ENCODE data around the gene RAP1GDS1.

DNA sequence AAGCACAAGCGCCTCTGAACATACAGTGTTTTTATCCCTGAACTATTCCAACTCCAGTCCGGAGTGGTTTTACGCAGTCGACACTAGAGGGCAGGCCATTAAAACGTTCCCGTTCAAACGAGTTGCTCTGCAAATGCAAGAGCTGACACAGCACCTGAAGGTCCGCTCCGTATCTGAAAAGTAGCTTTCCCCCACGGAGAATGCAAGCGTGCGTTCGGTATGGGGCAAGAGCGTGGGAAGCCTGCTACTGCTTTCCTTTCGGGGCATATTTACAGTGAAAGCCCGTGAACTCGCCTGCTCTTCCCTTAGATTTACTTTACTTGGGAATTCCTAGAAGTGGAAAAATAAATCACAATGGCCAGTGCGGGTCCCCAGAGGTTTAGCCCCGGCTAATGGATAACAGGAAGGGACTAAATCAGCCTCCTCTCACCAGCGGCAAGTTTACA lies 206.5 kb downstream of the RAP1GDS1 start:
- TF ChIP-seq, protein P1, sequence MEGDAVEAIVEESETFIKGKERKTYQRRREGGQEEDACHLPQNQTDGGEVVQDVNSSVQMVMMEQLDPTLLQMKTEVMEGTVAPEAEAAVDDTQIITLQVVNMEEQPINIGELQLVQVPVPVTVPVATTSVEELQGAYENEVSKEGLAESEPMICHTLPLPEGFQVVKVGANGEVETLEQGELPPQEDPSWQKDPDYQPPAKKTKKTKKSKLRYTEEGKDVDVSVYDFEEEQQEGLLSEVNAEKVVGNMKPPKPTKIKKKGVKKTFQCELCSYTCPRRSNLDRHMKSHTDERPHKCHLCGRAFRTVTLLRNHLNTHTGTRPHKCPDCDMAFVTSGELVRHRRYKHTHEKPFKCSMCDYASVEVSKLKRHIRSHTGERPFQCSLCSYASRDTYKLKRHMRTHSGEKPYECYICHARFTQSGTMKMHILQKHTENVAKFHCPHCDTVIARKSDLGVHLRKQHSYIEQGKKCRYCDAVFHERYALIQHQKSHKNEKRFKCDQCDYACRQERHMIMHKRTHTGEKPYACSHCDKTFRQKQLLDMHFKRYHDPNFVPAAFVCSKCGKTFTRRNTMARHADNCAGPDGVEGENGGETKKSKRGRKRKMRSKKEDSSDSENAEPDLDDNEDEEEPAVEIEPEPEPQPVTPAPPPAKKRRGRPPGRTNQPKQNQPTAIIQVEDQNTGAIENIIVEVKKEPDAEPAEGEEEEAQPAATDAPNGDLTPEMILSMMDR (IDR thresholded peaks at IDR 0.05): peak; percentile 73 to 80 (median 76)
- no peak for TF ChIP-seq POLR2A (IDR thresholded peaks at IDR 0.05; ENCODE audit: low read depth)

Measured in esophagus muscularis mucosa (tissue), 3 donors.